ENCODE results near the gene ZBP1.

DNA sequence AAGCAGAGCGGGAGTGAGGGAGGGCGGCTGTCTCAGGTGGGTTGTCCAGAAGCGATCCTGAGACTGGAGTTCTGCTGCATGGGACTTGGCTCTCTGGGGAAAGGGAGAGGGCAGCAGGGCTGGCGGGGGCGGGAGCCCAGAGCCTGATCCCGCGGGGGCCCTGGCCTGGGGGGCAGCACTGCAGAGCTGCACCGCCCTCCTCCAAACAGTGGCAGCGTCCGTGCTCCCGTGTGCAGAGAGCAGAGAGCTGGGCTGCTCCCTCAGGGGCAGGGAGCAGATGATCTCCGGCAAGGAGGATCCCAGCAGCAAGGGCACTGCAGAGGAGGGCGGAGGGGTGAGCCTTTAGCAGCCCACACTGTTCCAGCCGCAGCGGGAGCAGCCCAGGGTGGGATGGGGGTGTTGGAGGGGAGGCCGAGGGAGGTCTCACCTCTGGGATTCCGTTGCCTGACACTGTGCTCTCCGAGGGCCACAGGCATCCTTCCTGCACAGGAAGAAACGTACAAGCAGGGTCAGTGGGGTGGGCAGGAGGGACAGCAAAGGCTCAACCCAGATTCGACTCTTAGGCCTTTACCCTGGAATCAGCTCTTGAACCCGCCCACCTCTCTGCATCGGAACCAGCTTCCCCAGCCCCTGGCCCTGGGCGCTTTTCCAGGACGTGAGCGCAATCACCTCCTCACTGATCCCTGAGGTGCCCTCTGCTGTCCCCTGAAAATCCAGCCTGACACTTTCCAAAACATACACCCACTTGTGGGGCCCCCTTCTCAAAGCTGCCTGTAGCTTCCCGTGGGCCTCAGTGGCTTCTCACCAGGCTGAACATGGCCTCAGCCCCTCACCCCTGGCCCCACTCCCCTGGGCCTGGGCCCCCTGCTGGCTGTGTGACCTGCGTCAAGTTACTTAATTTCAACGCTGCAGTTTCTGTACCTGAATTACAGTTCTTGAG lies 32.6 kb upstream of the ZBP1 start:
- TF ChIP-seq POLR2AphosphoS5 (IDR thresholded peaks at IDR 0.05; ENCODE audit: low read depth, low read length) = no peak
- TF ChIP-seq POLR2A (IDR thresholded peaks at IDR 0.05; ENCODE audit: low read depth, low read length) = no peak
- no peak for TF ChIP-seq TAF1 (IDR thresholded peaks at IDR 0.05; ENCODE audit: borderline replicate concordance, low read depth, low read length)

Measured in GM12892 (cell line).